GM06990 (cell line): ENCODE results near the gene SLC30A1.
"Not testable (repeated sequence)": the region's sequence is repeated elsewhere in the genome, so short reads cannot be mapped to it uniquely, and the experiment has no call there.

Experiments used
- DNase-seq: peaks from one replicate; pipeline ENCODE4 v3.0.0-alpha.2; 2011; ENCODE audit not compliant: insufficient read length; ENCODE audit errors: extremely low read depth
- H3K27me3 ChIP-seq: replicated peaks from 2 replicates; pipeline ENCODE4 v1.6.0; 2011; ENCODE audit warnings: low read length; ENCODE audit not compliant: control insufficient read depth, insufficient read depth
- H3K36me3 ChIP-seq: 2 replicates; pipeline ENCODE4 v1.5.1; 2011; ENCODE audit warnings: low read length; ENCODE audit not compliant: control insufficient read depth, insufficient read depth
- H3K4me3 ChIP-seq: replicated peaks from 2 replicates; pipeline ENCODE4 v1.5.1; 2011; ENCODE audit warnings: low read depth, mild to moderate bottlenecking, control low read depth, low read length
- TF ChIP-seq, protein P1 (sequence below): IDR thresholded peaks from 2 replicates; pipeline ENCODE4 v1.5.1; 2011; ENCODE audit warnings: low read length, control low read depth, mild to moderate bottlenecking, inconsistent platforms; ENCODE audit not compliant: insufficient read depth, poor library complexity, severe bottlenecking

SLC30A1 gene

GRCh38 chr1:211577819-211578639 lies 932 bp downstream of the SLC30A1 start:
- TF ChIP-seq, protein P1, sequence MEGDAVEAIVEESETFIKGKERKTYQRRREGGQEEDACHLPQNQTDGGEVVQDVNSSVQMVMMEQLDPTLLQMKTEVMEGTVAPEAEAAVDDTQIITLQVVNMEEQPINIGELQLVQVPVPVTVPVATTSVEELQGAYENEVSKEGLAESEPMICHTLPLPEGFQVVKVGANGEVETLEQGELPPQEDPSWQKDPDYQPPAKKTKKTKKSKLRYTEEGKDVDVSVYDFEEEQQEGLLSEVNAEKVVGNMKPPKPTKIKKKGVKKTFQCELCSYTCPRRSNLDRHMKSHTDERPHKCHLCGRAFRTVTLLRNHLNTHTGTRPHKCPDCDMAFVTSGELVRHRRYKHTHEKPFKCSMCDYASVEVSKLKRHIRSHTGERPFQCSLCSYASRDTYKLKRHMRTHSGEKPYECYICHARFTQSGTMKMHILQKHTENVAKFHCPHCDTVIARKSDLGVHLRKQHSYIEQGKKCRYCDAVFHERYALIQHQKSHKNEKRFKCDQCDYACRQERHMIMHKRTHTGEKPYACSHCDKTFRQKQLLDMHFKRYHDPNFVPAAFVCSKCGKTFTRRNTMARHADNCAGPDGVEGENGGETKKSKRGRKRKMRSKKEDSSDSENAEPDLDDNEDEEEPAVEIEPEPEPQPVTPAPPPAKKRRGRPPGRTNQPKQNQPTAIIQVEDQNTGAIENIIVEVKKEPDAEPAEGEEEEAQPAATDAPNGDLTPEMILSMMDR = peak; percentile 44
- Histone ChIP-seq H3K36me3 (peaks cover 2% of the 10 kb centered on the region; the same call in 1 of the 2 replicates), H3K4me3 (peak overlapping the region; percentile 92), H3K27me3 (no peaks in the 10 kb centered on the region)
- DNase-seq = peak; percentile 88

DNA sequence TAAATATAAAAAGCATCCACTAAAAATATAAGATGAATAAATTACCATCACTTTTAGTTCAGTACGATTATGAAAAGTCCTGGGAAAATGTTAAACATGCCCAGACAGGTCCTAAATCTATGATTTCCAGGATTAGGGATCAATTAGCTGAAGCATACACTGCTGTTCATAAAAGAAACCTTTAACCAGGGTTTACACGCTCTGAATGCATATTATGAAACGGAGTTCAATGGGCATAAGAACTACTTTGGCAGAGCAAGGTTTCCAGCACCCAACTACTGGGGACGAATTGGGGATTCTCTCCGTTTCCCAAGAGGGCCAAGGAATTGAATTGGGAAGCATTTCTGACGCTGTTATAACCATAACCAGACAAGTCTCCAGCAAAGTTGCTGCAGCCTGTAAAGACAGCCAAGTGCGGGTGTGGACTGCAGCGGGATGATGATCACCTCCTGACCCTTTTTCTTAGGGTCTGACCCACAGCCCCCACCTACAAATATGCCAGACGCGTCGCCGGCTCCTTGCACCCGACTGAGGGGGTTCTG lies 1.6 kb downstream of the SLC30A1 start:
- Histone ChIP-seq H3K27me3 (no peaks in the 10 kb centered on the region), H3K4me3 (peak overlapping the region; percentile 92), H3K36me3 (peaks cover 2% of the 10 kb centered on the region; the same call in 1 of the 2 replicates)
- TF ChIP-seq, protein P1 = no peak
- no peak for DNase-seq

- H3K36me3 ChIP-seq = peaks cover 2% of the 10 kb centered on the region; the same call in 1 of the 2 replicates
- TF ChIP-seq, protein P1 = no peak
- DNase-seq = no peak
- H3K27me3 ChIP-seq = no peaks in the 10 kb centered on the region
- H3K4me3 ChIP-seq = peak overlapping the region; percentile 92
Measured at GRCh38 chr1:211576717-211577116, 2.2 kb downstream of the SLC30A1 start.

DNA sequence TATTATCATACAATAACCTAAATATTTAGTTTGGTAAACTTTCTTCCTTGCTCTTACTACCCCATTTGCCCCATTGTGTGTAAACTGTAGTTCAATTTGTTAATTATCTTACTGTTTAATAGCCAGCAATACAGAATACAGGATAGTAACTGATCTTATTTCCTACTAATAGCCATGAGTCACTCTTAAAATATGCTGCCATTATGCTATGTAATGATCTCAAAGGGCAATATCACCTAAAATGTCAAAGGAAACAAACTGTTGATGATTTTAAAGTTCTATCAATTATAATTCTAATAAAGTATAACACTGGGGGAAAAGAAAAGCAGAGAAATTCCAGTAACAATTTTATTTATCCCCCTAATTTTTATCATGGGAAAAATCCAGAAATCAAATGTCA lies 4.3 kb downstream of the SLC30A1 start:
- H3K36me3 ChIP-seq = peaks cover 2% of the 10 kb centered on the region; the same call in 1 of the 2 replicates
- no peak overlapping the region for H3K4me3 ChIP-seq
- H3K27me3 ChIP-seq = no peaks in the 10 kb centered on the region
- TF ChIP-seq, protein P1 = no peak
- no peak for DNase-seq

DNA sequence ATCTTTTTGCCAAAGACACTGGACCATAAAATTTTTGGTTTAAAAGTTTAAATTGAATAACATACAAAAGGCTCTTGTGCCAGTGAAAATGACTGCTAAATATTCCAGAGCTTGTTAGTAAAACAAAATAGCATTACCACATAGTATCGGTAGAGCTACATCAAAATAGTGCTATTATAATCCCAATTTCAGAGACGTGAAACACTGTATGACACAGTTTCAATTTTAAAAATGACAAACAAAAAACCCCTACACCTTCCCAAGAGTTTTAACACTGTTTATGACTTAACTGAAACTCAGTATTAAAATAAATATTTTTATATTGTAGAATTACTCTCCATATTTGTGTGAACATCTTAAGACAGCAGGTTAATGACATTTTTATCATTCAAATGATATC lies 7.0 kb downstream of the SLC30A1 start:
- DNase-seq = no peak
- TF ChIP-seq, protein P1 = no peak
- Histone ChIP-seq H3K36me3 (peaks cover 2% of the 10 kb centered on the region; the same call in 1 of the 2 replicates), H3K4me3 (no peak overlapping the region; the same call in 1 of the 2 replicates), H3K27me3 (no peaks in the 10 kb centered on the region)

DNA sequence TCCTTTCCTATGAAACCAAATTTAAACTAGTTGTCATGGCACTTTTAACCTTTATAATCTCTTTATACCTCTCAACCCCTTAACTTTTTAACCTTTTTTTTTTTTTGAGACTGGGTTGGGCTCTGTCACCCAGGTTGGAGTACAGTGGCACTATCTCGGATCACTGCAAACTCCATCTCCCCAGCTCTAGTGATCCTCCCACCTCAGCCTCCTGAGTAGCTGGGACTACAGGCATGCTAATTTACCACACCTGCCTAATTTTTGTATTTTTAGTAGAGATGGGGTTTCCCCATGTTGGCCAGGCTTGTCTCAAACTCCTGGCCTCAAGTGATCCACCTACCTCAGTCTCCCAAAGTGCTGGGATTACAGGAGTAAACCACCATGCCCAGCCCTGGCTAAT lies 8.6 kb downstream of the SLC30A1 start:
- not testable (repeated sequence) for H3K36me3 ChIP-seq, DNase-seq, H3K27me3 ChIP-seq, H3K4me3 ChIP-seq
